ENCODE results near the gene BEAN1.

BEAN1 gene

GRCh38 chr16:66395806-66396555 lies 31.1 kb upstream of the BEAN1 start:
- DNase-seq (ENCODE audit: low read depth, low spot score) = no peak

- no peak for DNase-seq (ENCODE audit: low read depth, low spot score)
Measured at GRCh38 chr16:66397736-66398433, 29.2 kb upstream of the BEAN1 start.

GRCh38 chr16:66399031-66399430 lies 28.1 kb upstream of the BEAN1 start:
- DNase-seq (ENCODE audit: low read depth, low spot score) = no peak

- no peak for DNase-seq (ENCODE audit: low read depth, low spot score)
Measured at GRCh38 chr16:66399930-66400329, 27.2 kb upstream of the BEAN1 start.

GRCh38 chr16:66400503-66401380 lies 26.4 kb upstream of the BEAN1 start:
- DNase-seq (ENCODE audit: low read depth, low spot score) = no peak

- DNase-seq (ENCODE audit: low read depth, low spot score) = no peak
Measured at GRCh38 chr16:66401610-66402009, 25.5 kb upstream of the BEAN1 start.

GRCh38 chr16:66402166-66402565 lies 24.9 kb upstream of the BEAN1 start:
- no peak for DNase-seq (ENCODE audit: low read depth, low spot score)

GRCh38 chr16:66402591-66403230 lies 24.4 kb upstream of the BEAN1 start:
- DNase-seq (ENCODE audit: low read depth, low spot score) = no peak

GRCh38 chr16:66403531-66404145 lies 23.5 kb upstream of the BEAN1 start:
- DNase-seq (ENCODE audit: low read depth, low spot score) = no peak

GRCh38 chr16:66405057-66405783 lies 21.9 kb upstream of the BEAN1 start:
- DNase-seq (ENCODE audit: low read depth, low spot score) = no peak

- no peak for DNase-seq (ENCODE audit: low read depth, low spot score)
Measured at GRCh38 chr16:66406534-66407221, 20.4 kb upstream of the BEAN1 start.

- DNase-seq (ENCODE audit: low read depth, low spot score) = no peak
Measured at GRCh38 chr16:66408163-66409048, 18.7 kb upstream of the BEAN1 start.

GRCh38 chr16:66409156-66409555 lies 17.9 kb upstream of the BEAN1 start:
- no peak for DNase-seq (ENCODE audit: low read depth, low spot score)

GRCh38 chr16:66412182-66412581 lies 14.9 kb upstream of the BEAN1 start:
- DNase-seq (ENCODE audit: low read depth, low spot score) = no peak

- no peak for DNase-seq (ENCODE audit: low read depth, low spot score)
Measured at GRCh38 chr16:66414891-66415290, 12.2 kb upstream of the BEAN1 start.

- DNase-seq (ENCODE audit: low read depth, low spot score) = no peak
Measured at GRCh38 chr16:66416136-66416535, 11.0 kb upstream of the BEAN1 start.

- no peak for DNase-seq (ENCODE audit: low read depth, low spot score)
Measured at GRCh38 chr16:66416939-66417700, 10.0 kb upstream of the BEAN1 start.
